Measurements from ENCODE around the gene AK1.
A peak's percentile ranks its signal among the peaks of the same experiment; 100 is the strongest.
"Not testable (repeated sequence)": the region's sequence is repeated elsewhere in the genome, so short reads cannot be mapped to it uniquely, and the experiment has no call there.

AK1 gene

DNA sequence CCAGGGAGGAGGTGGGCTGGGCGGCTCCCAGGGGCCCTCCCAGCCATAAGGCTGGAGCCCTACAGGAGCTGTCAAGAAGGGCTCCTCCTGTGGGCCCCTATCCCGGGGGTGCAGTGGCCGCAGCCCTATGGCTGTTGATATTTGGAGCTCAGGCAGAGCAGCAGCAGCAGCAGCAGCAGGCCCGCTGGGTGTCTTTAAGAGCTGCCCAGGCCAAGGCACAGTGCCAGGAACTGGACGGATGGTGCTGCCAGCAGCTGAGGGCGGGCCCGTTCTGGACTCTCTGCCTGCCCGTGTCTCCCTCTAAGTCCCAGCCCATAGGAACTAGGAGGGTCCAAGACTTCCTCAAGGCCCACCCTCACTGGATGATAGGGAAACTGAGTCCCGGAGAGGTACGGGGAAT lies 3.6 kb downstream of the AK1 start:
- DNase-seq (ENCODE audit: low read depth), result no peak
- TF ChIP-seq, protein P1, sequence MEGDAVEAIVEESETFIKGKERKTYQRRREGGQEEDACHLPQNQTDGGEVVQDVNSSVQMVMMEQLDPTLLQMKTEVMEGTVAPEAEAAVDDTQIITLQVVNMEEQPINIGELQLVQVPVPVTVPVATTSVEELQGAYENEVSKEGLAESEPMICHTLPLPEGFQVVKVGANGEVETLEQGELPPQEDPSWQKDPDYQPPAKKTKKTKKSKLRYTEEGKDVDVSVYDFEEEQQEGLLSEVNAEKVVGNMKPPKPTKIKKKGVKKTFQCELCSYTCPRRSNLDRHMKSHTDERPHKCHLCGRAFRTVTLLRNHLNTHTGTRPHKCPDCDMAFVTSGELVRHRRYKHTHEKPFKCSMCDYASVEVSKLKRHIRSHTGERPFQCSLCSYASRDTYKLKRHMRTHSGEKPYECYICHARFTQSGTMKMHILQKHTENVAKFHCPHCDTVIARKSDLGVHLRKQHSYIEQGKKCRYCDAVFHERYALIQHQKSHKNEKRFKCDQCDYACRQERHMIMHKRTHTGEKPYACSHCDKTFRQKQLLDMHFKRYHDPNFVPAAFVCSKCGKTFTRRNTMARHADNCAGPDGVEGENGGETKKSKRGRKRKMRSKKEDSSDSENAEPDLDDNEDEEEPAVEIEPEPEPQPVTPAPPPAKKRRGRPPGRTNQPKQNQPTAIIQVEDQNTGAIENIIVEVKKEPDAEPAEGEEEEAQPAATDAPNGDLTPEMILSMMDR (conservative IDR thresholded peaks at IDR 0.05; ENCODE audit: control insufficient read depth, insufficient read depth, low read depth, low read length), result no peak
- H3K4me3 ChIP-seq (ENCODE audit: control insufficient read depth, low read depth, low read length), result no peak overlapping the region

DNA sequence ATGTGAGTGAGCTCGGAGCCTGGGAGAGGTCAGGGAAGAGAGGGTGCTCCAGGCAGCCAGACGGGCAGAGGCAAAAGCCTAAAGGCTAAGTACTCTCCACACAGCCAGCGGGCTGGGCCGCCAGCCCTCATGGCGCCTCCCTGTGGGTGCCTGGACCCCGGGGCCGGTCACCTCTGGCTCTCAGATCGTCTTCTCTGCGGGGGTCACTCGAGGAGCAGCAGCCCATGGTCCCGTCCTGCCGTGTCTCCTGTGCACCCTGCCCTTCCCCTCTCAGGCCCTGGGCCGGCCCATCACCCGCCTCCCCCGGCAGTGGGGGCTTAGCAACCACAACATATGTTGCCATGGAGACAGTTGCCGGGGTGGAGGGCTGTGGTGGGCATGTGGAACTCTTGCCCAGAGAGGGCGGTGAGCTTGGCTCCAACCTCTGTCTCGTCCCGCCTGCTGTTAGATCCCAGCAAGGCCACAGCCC lies 4.2 kb downstream of the AK1 start:
- DNase-seq (ENCODE audit: low read depth), result no peak
- TF ChIP-seq, protein P1 (conservative IDR thresholded peaks at IDR 0.05; ENCODE audit: control insufficient read depth, insufficient read depth, low read depth, low read length), result no peak
- no peak overlapping the region for H3K4me3 ChIP-seq (ENCODE audit: control insufficient read depth, low read depth, low read length)

DNA sequence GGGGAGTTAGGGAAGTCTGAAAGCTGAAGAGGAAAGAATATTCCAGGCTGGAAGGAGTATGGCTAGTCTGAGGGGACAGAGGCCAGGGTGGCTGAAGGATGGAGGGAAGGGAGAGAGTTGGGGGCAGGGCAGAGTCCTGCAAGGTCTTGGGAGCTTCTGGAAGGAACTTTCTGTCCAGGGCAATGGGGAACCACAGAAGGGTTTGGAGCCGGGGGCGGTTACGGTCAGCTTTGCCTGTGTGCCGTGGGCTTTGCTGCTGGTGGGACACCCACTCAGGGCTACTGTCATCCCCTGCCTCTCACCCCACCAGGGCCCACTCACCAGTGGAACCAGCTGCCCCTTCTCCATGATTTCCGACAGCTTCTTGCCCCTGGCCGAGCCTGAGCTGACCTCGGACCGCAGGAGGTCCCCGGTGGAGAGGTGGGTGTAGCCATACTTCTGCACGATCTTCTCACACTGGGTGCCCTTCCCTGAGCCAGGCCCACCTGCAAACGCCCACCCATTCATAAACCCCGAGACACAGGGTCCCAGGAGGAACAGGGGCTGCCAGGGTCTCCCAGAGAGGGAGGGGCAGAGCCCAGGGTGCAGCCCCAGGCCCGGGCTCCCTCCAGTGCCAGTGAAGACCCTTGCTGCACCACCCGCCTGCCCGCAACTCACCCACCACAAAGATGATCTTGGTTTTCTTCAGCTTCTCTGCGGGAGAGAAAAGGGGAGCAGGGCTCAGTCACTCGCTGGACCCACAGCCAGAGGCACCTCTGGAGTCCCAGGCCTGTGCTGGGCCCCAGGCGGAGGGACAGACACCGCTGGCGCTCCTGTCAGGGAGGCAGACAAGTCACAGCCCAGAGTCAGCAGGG lies 4.9 kb downstream of the AK1 start:
- TF ChIP-seq, protein P1 (conservative IDR thresholded peaks at IDR 0.05; ENCODE audit: control insufficient read depth, insufficient read depth, low read depth, low read length), result no peak
- DNase-seq (ENCODE audit: low read depth), result no peak
- no peak overlapping the region for H3K4me3 ChIP-seq (ENCODE audit: control insufficient read depth, low read depth, low read length)

DNA sequence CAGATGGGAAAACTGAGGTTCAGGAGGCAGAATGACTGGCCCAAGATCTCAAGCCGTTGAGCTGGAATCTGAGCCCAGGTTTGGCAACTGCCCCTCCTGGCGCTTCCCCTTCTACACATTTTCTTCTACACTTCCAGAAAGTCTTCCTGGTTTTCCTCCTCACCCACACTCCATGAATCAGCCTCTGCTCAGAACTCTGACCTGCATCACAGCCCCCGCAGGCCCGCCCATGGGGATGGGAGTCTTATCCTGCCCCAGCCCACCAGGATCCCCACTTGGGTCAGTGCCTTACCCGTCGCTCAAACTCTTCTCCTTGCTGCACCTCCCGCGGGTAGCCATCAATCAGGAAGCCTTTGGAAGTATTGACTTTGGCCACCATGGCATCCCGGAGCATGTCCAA lies 5.9 kb downstream of the AK1 start:
- peak; percentile 44 for DNase-seq (ENCODE audit: low read depth)
- no peak overlapping the region for H3K4me3 ChIP-seq (ENCODE audit: control insufficient read depth, low read depth, low read length)
- TF ChIP-seq, protein P1 (conservative IDR thresholded peaks at IDR 0.05; ENCODE audit: control insufficient read depth, insufficient read depth, low read depth, low read length), result no peak

DNA sequence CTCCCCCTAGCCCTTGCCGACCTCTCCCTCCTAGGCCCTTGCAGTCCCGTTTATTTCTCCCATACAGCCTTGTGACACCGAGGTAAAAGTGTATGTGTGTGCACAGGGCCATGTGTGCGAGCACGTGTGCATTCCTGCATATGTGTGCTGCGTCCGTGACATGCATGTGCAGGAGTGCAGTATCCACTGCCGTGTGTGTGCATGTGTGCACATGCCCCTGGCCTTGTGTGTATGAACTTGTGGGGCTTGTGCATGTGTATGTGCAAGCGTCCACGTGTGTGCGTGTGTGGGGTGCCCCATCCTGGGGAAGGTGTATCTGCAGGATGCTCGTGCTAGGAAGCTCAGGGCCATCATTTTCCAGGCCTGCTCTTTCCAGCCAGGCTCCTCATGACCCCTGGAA lies 6.6 kb downstream of the AK1 start:
- TF ChIP-seq, protein P1 (conservative IDR thresholded peaks at IDR 0.05; ENCODE audit: control insufficient read depth, insufficient read depth, low read depth, low read length), result no peak
- no peak for DNase-seq (ENCODE audit: low read depth)

DNA sequence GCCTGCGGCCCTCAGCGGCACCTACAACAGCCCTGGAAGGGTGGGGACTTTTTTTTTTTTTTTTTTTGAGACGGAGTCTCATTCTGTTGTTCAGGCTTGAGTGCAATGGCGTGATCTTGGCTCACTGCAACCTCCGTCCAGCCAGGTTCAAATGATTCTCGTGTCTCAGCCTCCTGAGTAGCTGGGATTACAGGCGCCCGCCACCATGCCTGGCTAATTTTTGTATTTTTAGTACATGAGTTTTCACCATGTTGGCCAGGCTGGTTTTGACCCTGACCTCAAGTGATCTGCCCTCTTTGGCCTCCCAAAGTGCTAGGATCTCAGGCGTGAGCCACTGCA lies 7.4 kb downstream of the AK1 start:
- not testable (repeated sequence) for DNase-seq (ENCODE audit: low read depth); H3K4me3 ChIP-seq (ENCODE audit: control insufficient read depth, low read depth, low read length)

More for the DNA sequence above, 6.6 kb downstream of the AK1 start:
- H3K4me3 ChIP-seq (ENCODE audit: control insufficient read depth, low read depth, low read length), result no peak overlapping the region

DNA sequence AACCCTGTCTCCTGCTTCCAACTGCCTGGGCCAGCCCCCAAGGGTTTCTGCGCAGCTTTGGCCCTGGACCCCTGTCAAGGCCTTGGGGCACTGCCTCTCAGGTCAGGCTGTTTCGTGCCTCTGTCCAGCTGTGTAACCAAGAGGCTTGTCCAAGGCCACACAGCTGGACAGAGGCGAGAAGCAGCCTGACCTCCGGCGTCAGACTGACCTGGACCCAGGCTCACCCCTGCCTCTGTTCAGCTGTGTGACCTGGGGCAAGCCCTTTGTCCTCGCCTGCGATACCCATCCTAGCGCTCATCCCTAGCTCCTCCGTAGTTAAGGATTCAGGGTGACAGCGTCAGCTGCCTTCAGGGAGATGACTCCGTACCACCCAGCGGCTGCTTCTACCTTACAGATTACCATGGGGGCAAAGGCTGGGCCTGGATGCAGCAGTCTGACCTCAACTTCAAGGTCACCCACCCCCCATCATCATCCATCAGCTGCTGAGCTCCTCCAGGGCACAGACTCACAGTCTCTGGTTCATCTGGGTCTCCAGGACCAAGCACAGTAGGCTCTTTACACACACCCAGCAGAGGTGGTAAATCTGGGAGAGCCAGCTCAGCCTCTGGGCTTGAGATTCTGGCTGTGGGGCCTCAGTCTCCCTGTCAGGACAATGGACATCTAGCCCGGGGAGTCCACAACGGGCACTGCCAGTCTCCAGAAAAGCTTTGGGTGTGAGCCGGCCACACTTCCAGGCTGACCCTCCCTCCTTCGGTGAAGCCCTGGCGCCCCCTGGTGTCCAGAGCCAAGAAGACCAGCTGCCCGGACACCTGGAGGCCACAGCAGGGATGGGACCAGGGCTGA lies 7.9 kb downstream of the AK1 start:
- H3K4me3 ChIP-seq (ENCODE audit: control insufficient read depth, low read depth, low read length), result no peak overlapping the region
- peak; percentile 74 for DNase-seq (ENCODE audit: low read depth)
- TF ChIP-seq, protein P1 (conservative IDR thresholded peaks at IDR 0.05; ENCODE audit: control insufficient read depth, insufficient read depth, low read depth, low read length), result peak; percentile 80
